ENCODE data around the gene NAALADL2.

DNA sequence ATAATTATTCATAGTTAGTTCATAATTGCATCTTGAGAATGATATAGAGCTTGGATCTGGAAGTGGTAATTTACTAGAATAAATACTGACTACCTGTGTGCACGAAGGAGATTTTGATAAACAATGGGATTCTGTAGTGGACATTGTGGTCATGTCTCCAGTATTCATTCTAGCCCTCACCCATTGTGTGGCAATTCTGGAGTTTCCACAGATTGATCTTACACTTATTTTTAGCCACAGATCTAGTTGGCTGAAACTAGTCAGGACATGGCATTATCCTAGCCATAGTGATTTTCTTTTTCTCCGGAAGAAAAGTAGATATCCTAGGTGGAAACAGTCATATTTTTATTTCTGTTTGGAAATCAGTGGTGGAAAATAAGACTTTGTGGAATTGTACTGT, 833.1 kb downstream of the NAALADL2 start:
- TF ChIP-seq, protein P1, sequence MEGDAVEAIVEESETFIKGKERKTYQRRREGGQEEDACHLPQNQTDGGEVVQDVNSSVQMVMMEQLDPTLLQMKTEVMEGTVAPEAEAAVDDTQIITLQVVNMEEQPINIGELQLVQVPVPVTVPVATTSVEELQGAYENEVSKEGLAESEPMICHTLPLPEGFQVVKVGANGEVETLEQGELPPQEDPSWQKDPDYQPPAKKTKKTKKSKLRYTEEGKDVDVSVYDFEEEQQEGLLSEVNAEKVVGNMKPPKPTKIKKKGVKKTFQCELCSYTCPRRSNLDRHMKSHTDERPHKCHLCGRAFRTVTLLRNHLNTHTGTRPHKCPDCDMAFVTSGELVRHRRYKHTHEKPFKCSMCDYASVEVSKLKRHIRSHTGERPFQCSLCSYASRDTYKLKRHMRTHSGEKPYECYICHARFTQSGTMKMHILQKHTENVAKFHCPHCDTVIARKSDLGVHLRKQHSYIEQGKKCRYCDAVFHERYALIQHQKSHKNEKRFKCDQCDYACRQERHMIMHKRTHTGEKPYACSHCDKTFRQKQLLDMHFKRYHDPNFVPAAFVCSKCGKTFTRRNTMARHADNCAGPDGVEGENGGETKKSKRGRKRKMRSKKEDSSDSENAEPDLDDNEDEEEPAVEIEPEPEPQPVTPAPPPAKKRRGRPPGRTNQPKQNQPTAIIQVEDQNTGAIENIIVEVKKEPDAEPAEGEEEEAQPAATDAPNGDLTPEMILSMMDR (IDR thresholded peaks at IDR 0.05; ENCODE audit: low read depth, low read length) = no peak
- no peak for TF ChIP-seq EZH2phosphoT487 (IDR thresholded peaks at IDR 0.05; ENCODE audit: low read depth)

Measured in OCI-LY3 (cell line).